Measurements from ENCODE around the gene LGR4. TPM values are rescaled to one million over a fixed set of nuclear protein-coding genes. Genes with fewer than 3 reads are reported as not detected.

Gene LGR4
- total and polyA plus RNA-seq, 2 of the 4 experiments (the other 2 are of a cell fraction) = 2.9 to 6.8 TPM

GRCh38 chr11:27520226-27520625 is 47.6 kb upstream of the LGR4 start:
- Histone ChIP-seq H2BK15ac (ENCODE audit: low read depth, low read length) (no peak overlapping the region), H3K79me1 (ENCODE audit: low read depth in 1 of 2, low read length in 2 of 2) (no peaks in the 10 kb centered on the region; a peak in 1 of 4 replicates), H2AFZ (replicated peaks; ENCODE audit: low read length, poor library complexity) (no peak overlapping the region), H4K20me1 (ENCODE audit: insufficient read depth, low read length) (no peaks in the 10 kb centered on the region), H3K27me3 (ENCODE audit: control insufficient read depth, insufficient read depth, low read length) (no peaks in the 10 kb centered on the region), H3K9me3 (ENCODE audit: control insufficient read depth, insufficient read depth, low read length) (no peaks in the 10 kb centered on the region), H4K91ac (ENCODE audit: insufficient read depth, low read depth, low read length) (no peak overlapping the region), H3K27ac (ENCODE audit: insufficient read depth, low read length) (no peak overlapping the region), H2BK5ac (ENCODE audit: low read depth, low read length, poor library complexity, severe bottlenecking) (no peak overlapping the region), H2AK9ac (replicated peaks; ENCODE audit: low read depth, low read length, poor library complexity) (no peak overlapping the region), H3K14ac (replicated peaks; ENCODE audit: low read depth, low read length) (no peak overlapping the region), H4K5ac (ENCODE audit: low read depth, low read length) (no peak overlapping the region), H3K4ac (ENCODE audit: low read depth, low read length) (no peak overlapping the region), H3K4me2 (ENCODE audit: low read depth, low read length) (no peak overlapping the region), H3K56ac (ENCODE audit: extremely low read depth, insufficient read depth, low read length) (no peak overlapping the region), H2AK5ac (ENCODE audit: low read depth, low read length) (no peak overlapping the region), H3K18ac (ENCODE audit: low read depth, low read length) (no peak overlapping the region), H2BK20ac (ENCODE audit: low read depth, low read length) (no peak overlapping the region), H3K9me1 (ENCODE audit: insufficient read depth, low read length) (no peaks in the 10 kb centered on the region), H3K23ac (ENCODE audit: low read depth, low read length) (no peak overlapping the region), H3K36me3 (ENCODE audit: control insufficient read depth, insufficient read depth, low read length) (no peaks in the 10 kb centered on the region), H3K4me1 (ENCODE audit: control insufficient read depth, insufficient read depth, low read length) (no peaks in the 10 kb centered on the region), H3K9ac (ENCODE audit: low read depth, low read length) (no peak overlapping the region), H3K4me3 (ENCODE audit: insufficient read depth, low read depth, low read length) (no peak overlapping the region), H2BK120ac (ENCODE audit: low read depth, low read length) (no peak overlapping the region), H4K8ac (ENCODE audit: low read depth in 2 of 2, low read length in 2 of 2) (no peak overlapping the region)
- in situ Hi-C loops (cut with MboI; ENCODE audit: low sequenced_read_pairs) (loop anchor here (25.0 kb wide), 1 partner anchor 1817 kb away; no protein-coding TSS in a partner anchor), dilution Hi-C loops (cut with HindIII; ENCODE audit: low sequenced_read_pairs, unreplicated experiment) (no loop called here), intact Hi-C loops (cut with micrococcal nuclease) (no loop called here)
- no peak for TF ChIP-seq POLR2A (IDR thresholded peaks at IDR 0.05; ENCODE audit: low read depth, low read length)
- no peak for TF ChIP-seq FOS (IDR thresholded peaks at IDR 0.05; ENCODE audit: low read depth, low read length)
- TF ChIP-seq CHD1 (IDR thresholded peaks at IDR 0.05; ENCODE audit: low read depth, low read length) = no peak
- TF ChIP-seq MAZ (IDR thresholded peaks at IDR 0.05; ENCODE audit: borderline replicate concordance, low read depth, low read length) = no peak
- no peak for TF ChIP-seq SMC3 (IDR thresholded peaks at IDR 0.05; ENCODE audit: low read depth, low read length)
- TF ChIP-seq BHLHE40 (IDR thresholded peaks at IDR 0.05; ENCODE audit: low read depth, low read length) = no peak
- BruUV-seq (replicated peaks) = no TSS peak
- ATAC-seq (ENCODE audit: low read depth) = no peak
- DNase-seq = no peak
- ChIA-PET POLR2A (ENCODE audit: unreplicated experiment) (no interaction called here), CTCF (no interaction called here)
- no CpG with 5 or more reads among the region's 3 CpGs for WGBS, 2 experiments (ENCODE audit: extremely low coverage in 2 of 2, insufficient read length in 1 of 2)

All from IMR-90 (cell line).